ENCODE measurements around the gene OR5K2.

The OR5K2 gene

DNA sequence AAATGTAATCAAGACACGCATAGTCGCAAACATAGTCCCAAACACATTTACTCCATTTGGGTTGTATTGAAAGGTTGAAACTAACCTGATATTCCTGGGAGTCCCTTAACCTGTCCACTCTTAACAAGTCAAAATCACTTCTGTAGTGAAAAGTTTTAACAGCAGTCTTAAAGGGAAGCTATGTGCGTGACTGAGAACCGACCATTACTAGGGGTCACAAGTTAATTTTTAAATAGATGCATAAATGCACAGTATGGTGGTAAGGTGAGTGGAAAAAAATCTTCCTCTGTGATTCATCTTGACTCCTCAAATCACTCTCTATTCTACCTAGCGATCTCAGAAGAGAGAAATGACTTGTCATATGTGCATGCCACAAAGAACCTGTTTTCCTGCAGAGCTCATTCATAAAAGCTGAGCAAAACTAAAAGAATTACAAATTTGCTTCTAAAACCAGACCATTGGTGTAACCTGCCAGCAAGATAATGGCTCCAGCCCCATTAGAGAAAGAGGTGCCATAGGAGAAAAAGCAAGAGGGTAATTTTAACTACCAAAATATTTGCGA lies 39.1 kb downstream of the OR5K2 start:
- TF ChIP-seq, protein P1, sequence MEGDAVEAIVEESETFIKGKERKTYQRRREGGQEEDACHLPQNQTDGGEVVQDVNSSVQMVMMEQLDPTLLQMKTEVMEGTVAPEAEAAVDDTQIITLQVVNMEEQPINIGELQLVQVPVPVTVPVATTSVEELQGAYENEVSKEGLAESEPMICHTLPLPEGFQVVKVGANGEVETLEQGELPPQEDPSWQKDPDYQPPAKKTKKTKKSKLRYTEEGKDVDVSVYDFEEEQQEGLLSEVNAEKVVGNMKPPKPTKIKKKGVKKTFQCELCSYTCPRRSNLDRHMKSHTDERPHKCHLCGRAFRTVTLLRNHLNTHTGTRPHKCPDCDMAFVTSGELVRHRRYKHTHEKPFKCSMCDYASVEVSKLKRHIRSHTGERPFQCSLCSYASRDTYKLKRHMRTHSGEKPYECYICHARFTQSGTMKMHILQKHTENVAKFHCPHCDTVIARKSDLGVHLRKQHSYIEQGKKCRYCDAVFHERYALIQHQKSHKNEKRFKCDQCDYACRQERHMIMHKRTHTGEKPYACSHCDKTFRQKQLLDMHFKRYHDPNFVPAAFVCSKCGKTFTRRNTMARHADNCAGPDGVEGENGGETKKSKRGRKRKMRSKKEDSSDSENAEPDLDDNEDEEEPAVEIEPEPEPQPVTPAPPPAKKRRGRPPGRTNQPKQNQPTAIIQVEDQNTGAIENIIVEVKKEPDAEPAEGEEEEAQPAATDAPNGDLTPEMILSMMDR (IDR thresholded peaks at IDR 0.05; ENCODE audit: low read depth, low read length, missing control alignments) = no peak
- H3K4me3 ChIP-seq (replicated peaks; ENCODE audit: low read depth, low read length) = no peak overlapping the region
- no peak for DNase-seq (ENCODE audit: extremely low read depth, low read depth)

DNA sequence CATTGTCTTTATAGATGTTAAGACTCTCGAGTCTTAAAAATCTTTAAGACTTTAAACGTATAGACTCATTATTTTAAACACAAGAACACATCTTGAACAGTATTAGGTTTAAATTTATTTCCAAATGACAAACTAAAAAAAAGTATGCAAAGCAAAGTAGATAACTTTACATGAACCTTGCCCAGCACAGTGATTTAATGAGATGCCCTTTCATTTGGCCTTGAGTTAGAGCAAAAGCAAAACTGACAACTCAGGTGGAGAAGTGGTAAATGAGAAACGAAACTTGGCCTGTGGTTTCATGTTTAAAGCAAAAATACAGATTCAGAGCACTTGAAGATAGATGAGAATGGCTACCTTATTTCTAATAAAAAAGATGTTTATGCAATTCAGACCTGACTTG lies 42.9 kb downstream of the OR5K2 start:
- no peak for DNase-seq (ENCODE audit: extremely low read depth, low read depth)
- no peak overlapping the region for H3K4me3 ChIP-seq (replicated peaks; ENCODE audit: low read depth, low read length)
- TF ChIP-seq, protein P1 (IDR thresholded peaks at IDR 0.05; ENCODE audit: low read depth, low read length, missing control alignments) = no peak

DNA sequence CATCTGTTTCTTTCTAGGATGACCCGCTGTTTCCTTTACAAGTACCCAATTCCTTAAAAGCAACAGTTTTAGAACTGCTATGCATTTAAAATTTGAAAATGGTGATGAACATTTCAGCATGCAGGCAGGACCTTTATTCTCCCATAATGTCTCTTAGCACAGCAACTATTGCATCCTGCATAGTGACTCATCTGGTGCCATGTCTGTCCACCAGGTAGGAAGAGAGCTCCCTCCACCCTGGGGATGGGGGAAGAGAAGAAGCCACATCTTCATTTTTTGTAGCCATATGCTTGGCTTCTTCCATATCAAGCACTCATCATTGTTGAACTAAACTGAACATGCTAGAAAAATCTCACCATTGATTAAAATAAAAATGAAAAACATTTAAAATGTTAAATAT lies 44.2 kb downstream of the OR5K2 start:
- DNase-seq (ENCODE audit: extremely low read depth, low read depth) = no peak
- H3K4me3 ChIP-seq (replicated peaks; ENCODE audit: low read depth, low read length) = no peak overlapping the region
- TF ChIP-seq, protein P1 (IDR thresholded peaks at IDR 0.05; ENCODE audit: low read depth, low read length, missing control alignments) = no peak

DNA sequence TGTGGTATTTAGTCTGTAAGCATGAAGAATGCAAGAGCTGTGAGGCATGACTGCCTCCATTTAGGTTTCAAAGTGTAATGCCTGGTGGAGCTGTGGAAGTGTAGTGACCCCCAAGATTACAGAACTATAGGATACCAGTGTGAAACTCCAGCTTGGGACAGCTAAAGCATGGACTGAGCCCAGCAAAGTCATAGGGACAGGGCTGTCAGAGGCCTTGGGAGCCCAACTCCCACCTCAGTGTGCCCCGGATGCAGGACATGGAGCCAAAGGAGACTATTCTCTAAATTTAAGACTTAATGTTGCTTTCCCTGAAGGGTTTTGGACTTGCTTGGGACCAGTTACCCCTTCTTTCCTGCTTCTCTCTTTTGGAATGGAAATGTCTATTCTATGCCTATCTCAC lies 45.1 kb downstream of the OR5K2 start:
- H3K4me3 ChIP-seq (replicated peaks; ENCODE audit: low read depth, low read length) = no peak overlapping the region
- TF ChIP-seq, protein P1 (IDR thresholded peaks at IDR 0.05; ENCODE audit: low read depth, low read length, missing control alignments) = no peak
- DNase-seq (ENCODE audit: extremely low read depth, low read depth) = no peak

DNA sequence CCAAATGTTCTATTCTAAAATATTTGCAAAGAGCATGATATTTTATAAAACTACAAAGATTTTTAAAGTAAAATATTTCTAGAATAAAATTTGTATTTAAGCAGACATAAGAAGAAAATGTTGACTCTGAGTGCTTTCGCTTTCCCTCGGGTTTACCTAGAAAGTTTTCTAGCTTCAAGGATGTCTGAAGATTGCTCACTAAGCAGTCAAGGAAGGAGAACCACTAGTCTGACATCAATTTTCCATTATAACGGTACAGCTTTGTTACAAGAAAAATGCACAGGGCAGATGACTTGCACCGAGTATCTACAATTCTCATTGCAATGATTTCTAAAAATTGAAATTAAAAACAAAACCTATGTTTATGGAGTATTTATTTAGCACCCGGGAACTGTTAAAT lies 48.5 kb downstream of the OR5K2 start:
- TF ChIP-seq, protein P1 (IDR thresholded peaks at IDR 0.05; ENCODE audit: low read depth, low read length, missing control alignments) = no peak
- H3K4me3 ChIP-seq (replicated peaks; ENCODE audit: low read depth, low read length) = no peak overlapping the region

More for the DNA sequence above, 48.5 kb downstream of the OR5K2 start:
- no peak for DNase-seq (ENCODE audit: extremely low read depth, low read depth)
